ENCODE measurements around the gene TTC34. TPM values are rescaled to one million over a fixed set of nuclear protein-coding genes. Genes with fewer than 3 reads are reported as not detected.

The TTC34 gene
- total and polyA plus RNA-seq, 2 experiments from 2014 or later: 0.05 to 0.22 TPM

- Histone ChIP-seq H3K9me3 (ENCODE audit: low read depth) (no peaks in the 10 kb centered on the region), H3K4me2 (ENCODE audit: unreplicated experiment) (no peak overlapping the region), H2AFZ (no peak overlapping the region), H3K4me3 (no peak overlapping the region), H3K79me2 (ENCODE audit: insufficient read depth) (no peaks in the 10 kb centered on the region), H3K36me3 (ENCODE audit: low read depth) (no peaks in the 10 kb centered on the region), H3K9ac (no peak overlapping the region), H3K9me2 (ENCODE audit: insufficient read depth) (no peaks in the 10 kb centered on the region), H3K4me1 (ENCODE audit: insufficient read depth) (no peaks in the 10 kb centered on the region), H3K27me3 (replicated peaks; ENCODE audit: insufficient read depth) (no peaks in the 10 kb centered on the region), H3F3A (ENCODE audit: insufficient read depth) (no peaks in the 10 kb centered on the region), H3K27ac (no peak overlapping the region), H4K20me1 (ENCODE audit: insufficient read depth) (no peaks in the 10 kb centered on the region)
- 40 to 44% methylated on average over 22 to 23 of the region's 23 CpGs for WGBS, 2 experiments (ENCODE audit: low coverage in 1 of 2, low lambda C conversion rate in 2 of 2, missing lambda C conversion rate in 2 of 2)
- no peak for TF ChIP-seq EZH2 (IDR thresholded peaks at IDR 0.05; ENCODE audit: insufficient read depth, poor library complexity, severe bottlenecking)
- no peak for TF ChIP-seq EZH2phosphoT487 (IDR thresholded peaks at IDR 0.05; ENCODE audit: insufficient read depth, low read depth)
- in situ Hi-C loops (cut with MboI): no loop called here
- DNase-seq: no peak
Measured at GRCh38 chr1:2829846-2830615, 28.5 kb upstream of the TTC34 start.

GRCh38 chr1:2828586-2829250 is 27.2 kb upstream of the TTC34 start:
- Histone ChIP-seq H4K20me1 (ENCODE audit: insufficient read depth) (no peaks in the 10 kb centered on the region), H3K4me2 (ENCODE audit: unreplicated experiment) (no peak overlapping the region), H3K79me2 (ENCODE audit: insufficient read depth) (no peaks in the 10 kb centered on the region), H3K27ac (no peak overlapping the region), H3K9me3 (ENCODE audit: low read depth) (no peaks in the 10 kb centered on the region), H3K36me3 (ENCODE audit: low read depth) (no peaks in the 10 kb centered on the region), H3K4me1 (ENCODE audit: insufficient read depth) (no peaks in the 10 kb centered on the region), H3K4me3 (no peak overlapping the region), H2AFZ (no peak overlapping the region), H3F3A (ENCODE audit: insufficient read depth) (no peaks in the 10 kb centered on the region), H3K9ac (no peak overlapping the region), H3K27me3 (replicated peaks; ENCODE audit: insufficient read depth) (no peaks in the 10 kb centered on the region), H3K9me2 (ENCODE audit: insufficient read depth) (no peaks in the 10 kb centered on the region)
- in situ Hi-C loops (cut with MboI): no loop called here
- WGBS, 2 experiments (ENCODE audit: low coverage in 1 of 2, low lambda C conversion rate in 2 of 2, missing lambda C conversion rate in 2 of 2): 23 to 27% methylated on average over 18 of the region's 18 CpGs
- no peak for DNase-seq
- TF ChIP-seq EZH2phosphoT487 (IDR thresholded peaks at IDR 0.05; ENCODE audit: insufficient read depth, low read depth): no peak

GRCh38 chr1:2826736-2827292 is 25.3 kb upstream of the TTC34 start:
- no peak overlapping the region for H2AFZ ChIP-seq
- in situ Hi-C loops (cut with MboI): no loop called here
- no peaks in the 10 kb centered on the region for H3F3A ChIP-seq (ENCODE audit: insufficient read depth)
- H3K27ac ChIP-seq: no peak overlapping the region
- H4K20me1 ChIP-seq (ENCODE audit: insufficient read depth): no peaks in the 10 kb centered on the region
- H3K4me1 ChIP-seq (ENCODE audit: insufficient read depth): no peaks in the 10 kb centered on the region
- no peaks in the 10 kb centered on the region for H3K36me3 ChIP-seq (ENCODE audit: low read depth)
- 26 to 37% methylated on average over 14 of the region's 14 CpGs for WGBS, 2 experiments (ENCODE audit: low coverage in 1 of 2, low lambda C conversion rate in 2 of 2, missing lambda C conversion rate in 2 of 2)
- H3K9me2 ChIP-seq (ENCODE audit: insufficient read depth): no peaks in the 10 kb centered on the region
- DNase-seq: no peak
- no peaks in the 10 kb centered on the region for H3K9me3 ChIP-seq (ENCODE audit: low read depth)
- TF ChIP-seq EZH2 (IDR thresholded peaks at IDR 0.05; ENCODE audit: insufficient read depth, poor library complexity, severe bottlenecking): no peak
- TF ChIP-seq EZH2phosphoT487 (IDR thresholded peaks at IDR 0.05; ENCODE audit: insufficient read depth, low read depth): no peak
- no peak overlapping the region for H3K4me2 ChIP-seq (ENCODE audit: unreplicated experiment)
- no peaks in the 10 kb centered on the region for H3K27me3 ChIP-seq (replicated peaks; ENCODE audit: insufficient read depth)
- H3K79me2 ChIP-seq (ENCODE audit: insufficient read depth): no peaks in the 10 kb centered on the region
- H3K9ac ChIP-seq: no peak overlapping the region
- no peak overlapping the region for H3K4me3 ChIP-seq

- Histone ChIP-seq H3K27me3 (replicated peaks; ENCODE audit: insufficient read depth) (no peaks in the 10 kb centered on the region), H3K4me3 (no peak overlapping the region), H3K9me2 (ENCODE audit: insufficient read depth) (no peaks in the 10 kb centered on the region), H3K9ac (no peak overlapping the region), H3K27ac (no peak overlapping the region), H3K36me3 (ENCODE audit: low read depth) (no peaks in the 10 kb centered on the region), H3F3A (ENCODE audit: insufficient read depth) (no peaks in the 10 kb centered on the region), H2AFZ (no peak overlapping the region), H3K4me1 (ENCODE audit: insufficient read depth) (no peaks in the 10 kb centered on the region), H4K20me1 (ENCODE audit: insufficient read depth) (no peaks in the 10 kb centered on the region), H3K9me3 (ENCODE audit: low read depth) (no peaks in the 10 kb centered on the region), H3K79me2 (ENCODE audit: insufficient read depth) (no peaks in the 10 kb centered on the region), H3K4me2 (ENCODE audit: unreplicated experiment) (no peak overlapping the region)
- TF ChIP-seq EZH2phosphoT487 (IDR thresholded peaks at IDR 0.05; ENCODE audit: insufficient read depth, low read depth) (no peak), EZH2 (IDR thresholded peaks at IDR 0.05; ENCODE audit: insufficient read depth, poor library complexity, severe bottlenecking) (no peak)
- 42% methylated on average over 15 of the region's 15 CpGs for WGBS, 2 experiments (ENCODE audit: low coverage in 1 of 2, low lambda C conversion rate in 2 of 2, missing lambda C conversion rate in 2 of 2)
- no peak for DNase-seq
- in situ Hi-C loops (cut with MboI): no loop called here
Measured at GRCh38 chr1:2826316-2826715, 24.8 kb upstream of the TTC34 start.

Data from GM23248 (cell line).